ENCODE results near the gene MAFG.

DNA sequence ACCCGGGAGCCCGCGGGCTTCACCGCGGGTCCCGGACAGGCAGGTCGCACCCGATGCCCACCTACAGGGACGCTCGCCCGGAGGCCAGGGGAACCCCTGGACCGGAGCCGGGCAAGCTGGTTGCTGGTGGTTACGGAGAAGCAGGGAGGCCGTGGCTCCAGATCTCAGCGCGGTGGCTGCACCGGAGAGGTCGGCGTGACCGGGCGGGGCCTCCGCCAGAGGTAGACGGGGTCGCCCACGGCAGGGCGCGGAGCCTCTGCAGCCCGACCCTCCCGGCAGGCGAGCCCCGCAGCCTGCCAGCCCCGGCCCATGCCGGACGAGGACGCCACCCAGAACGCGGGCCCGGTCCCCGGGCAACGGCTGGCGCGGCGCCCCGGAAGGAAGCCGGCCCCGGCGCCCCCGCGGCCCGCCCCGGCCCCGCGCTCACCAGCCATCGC, 16.7 kb downstream of the MAFG start:
- TF ChIP-seq, protein P1, sequence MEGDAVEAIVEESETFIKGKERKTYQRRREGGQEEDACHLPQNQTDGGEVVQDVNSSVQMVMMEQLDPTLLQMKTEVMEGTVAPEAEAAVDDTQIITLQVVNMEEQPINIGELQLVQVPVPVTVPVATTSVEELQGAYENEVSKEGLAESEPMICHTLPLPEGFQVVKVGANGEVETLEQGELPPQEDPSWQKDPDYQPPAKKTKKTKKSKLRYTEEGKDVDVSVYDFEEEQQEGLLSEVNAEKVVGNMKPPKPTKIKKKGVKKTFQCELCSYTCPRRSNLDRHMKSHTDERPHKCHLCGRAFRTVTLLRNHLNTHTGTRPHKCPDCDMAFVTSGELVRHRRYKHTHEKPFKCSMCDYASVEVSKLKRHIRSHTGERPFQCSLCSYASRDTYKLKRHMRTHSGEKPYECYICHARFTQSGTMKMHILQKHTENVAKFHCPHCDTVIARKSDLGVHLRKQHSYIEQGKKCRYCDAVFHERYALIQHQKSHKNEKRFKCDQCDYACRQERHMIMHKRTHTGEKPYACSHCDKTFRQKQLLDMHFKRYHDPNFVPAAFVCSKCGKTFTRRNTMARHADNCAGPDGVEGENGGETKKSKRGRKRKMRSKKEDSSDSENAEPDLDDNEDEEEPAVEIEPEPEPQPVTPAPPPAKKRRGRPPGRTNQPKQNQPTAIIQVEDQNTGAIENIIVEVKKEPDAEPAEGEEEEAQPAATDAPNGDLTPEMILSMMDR (conservative IDR thresholded peaks at IDR 0.05; ENCODE audit: low read depth, low read length) = no peak
- no peak for TF ChIP-seq EZH2 (IDR thresholded peaks at IDR 0.05; ENCODE audit: borderline replicate concordance, low read depth, low read length, poor library complexity, severe bottlenecking)
